ENCODE results near the gene SEMA3E.

SEMA3E gene

DNA sequence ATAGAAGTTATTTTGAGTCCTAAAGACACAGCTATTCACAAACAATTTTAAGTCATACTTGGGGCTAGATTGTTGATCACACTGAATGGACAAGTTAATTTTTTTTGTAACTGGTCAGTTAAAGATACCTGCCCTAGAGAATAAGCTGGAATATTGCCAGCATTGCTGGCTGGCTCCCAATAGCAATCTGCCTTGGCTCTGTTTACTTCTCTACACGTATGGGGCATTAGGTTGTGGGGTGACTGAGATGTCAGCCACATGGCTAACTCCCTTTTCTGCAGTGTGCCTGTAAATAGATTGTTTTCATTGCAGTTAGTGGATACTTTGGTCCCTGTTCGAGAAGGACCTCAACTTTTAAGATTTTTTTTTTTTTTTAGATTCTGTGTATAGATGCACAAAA lies 128.2 kb downstream of the SEMA3E start:
- Histone ChIP-seq H4K20me1 (ENCODE audit: low read depth, low read length) (no peaks in the 10 kb centered on the region), H3K79me2 (ENCODE audit: insufficient read depth, low read length) (no peaks in the 10 kb centered on the region), H3K9me3 (ENCODE audit: insufficient read depth, low read length) (no peaks in the 10 kb centered on the region), H3K4me3 (ENCODE audit: insufficient read depth, low read length, poor library complexity, severe bottlenecking) (no peak overlapping the region), H3K9me2 (replicated peaks; ENCODE audit: insufficient read depth, low read length) (no peaks in the 10 kb centered on the region), H3K27ac (ENCODE audit: low read depth, low read length) (no peak overlapping the region), H2AFZ (ENCODE audit: low read depth, low read length, severe bottlenecking) (no peak overlapping the region), H3K9ac (ENCODE audit: low read length) (no peak overlapping the region), H3K27me3 (ENCODE audit: low read length) (no peaks in the 10 kb centered on the region), H3K4me2 (ENCODE audit: low read depth, low read length, poor library complexity, severe bottlenecking) (no peak overlapping the region), H3F3A (ENCODE audit: insufficient read depth) (no peaks in the 10 kb centered on the region), H3K36me3 (ENCODE audit: low read length) (no peaks in the 10 kb centered on the region)
- TF ChIP-seq, protein P1, sequence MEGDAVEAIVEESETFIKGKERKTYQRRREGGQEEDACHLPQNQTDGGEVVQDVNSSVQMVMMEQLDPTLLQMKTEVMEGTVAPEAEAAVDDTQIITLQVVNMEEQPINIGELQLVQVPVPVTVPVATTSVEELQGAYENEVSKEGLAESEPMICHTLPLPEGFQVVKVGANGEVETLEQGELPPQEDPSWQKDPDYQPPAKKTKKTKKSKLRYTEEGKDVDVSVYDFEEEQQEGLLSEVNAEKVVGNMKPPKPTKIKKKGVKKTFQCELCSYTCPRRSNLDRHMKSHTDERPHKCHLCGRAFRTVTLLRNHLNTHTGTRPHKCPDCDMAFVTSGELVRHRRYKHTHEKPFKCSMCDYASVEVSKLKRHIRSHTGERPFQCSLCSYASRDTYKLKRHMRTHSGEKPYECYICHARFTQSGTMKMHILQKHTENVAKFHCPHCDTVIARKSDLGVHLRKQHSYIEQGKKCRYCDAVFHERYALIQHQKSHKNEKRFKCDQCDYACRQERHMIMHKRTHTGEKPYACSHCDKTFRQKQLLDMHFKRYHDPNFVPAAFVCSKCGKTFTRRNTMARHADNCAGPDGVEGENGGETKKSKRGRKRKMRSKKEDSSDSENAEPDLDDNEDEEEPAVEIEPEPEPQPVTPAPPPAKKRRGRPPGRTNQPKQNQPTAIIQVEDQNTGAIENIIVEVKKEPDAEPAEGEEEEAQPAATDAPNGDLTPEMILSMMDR (IDR thresholded peaks at IDR 0.05; ENCODE audit: insufficient read depth, low read length, poor library complexity, severe bottlenecking) = no peak
- TF ChIP-seq EZH2phosphoT487 (conservative IDR thresholded peaks at IDR 0.05; ENCODE audit: low read length) = no peak

DNA sequence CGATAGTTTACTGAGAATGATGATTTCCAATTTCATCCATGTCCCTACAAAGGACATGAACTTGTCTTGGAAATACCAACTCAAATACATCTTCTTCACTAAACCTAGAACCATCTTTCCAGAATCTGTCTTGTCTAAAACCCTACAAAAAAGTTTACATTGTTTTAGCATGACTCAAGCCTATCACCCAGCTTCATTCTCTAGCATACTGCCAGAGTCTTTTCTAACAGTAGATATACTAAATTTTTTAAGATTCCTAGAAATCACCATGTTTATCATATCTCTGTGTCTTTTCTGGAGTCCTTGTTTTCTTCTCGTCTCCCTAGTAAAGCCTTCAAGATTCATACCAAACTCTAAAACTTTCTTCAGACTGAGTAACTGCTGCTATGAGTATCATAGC lies 129.7 kb downstream of the SEMA3E start:
- TF ChIP-seq EZH2phosphoT487 (conservative IDR thresholded peaks at IDR 0.05; ENCODE audit: low read length) = no peak
- TF ChIP-seq, protein P1 (IDR thresholded peaks at IDR 0.05; ENCODE audit: insufficient read depth, low read length, poor library complexity, severe bottlenecking) = no peak
- Histone ChIP-seq H3K27ac (ENCODE audit: low read depth, low read length) (no peak overlapping the region), H3K9ac (ENCODE audit: low read length) (no peak overlapping the region), H3K79me2 (ENCODE audit: insufficient read depth, low read length) (no peaks in the 10 kb centered on the region), H3K27me3 (ENCODE audit: low read length) (no peaks in the 10 kb centered on the region), H3K4me3 (ENCODE audit: insufficient read depth, low read length, poor library complexity, severe bottlenecking) (no peak overlapping the region), H2AFZ (ENCODE audit: low read depth, low read length, severe bottlenecking) (no peak overlapping the region), H4K20me1 (ENCODE audit: low read depth, low read length) (no peaks in the 10 kb centered on the region), H3K4me2 (ENCODE audit: low read depth, low read length, poor library complexity, severe bottlenecking) (no peak overlapping the region), H3F3A (ENCODE audit: insufficient read depth) (no peaks in the 10 kb centered on the region), H3K9me3 (ENCODE audit: insufficient read depth, low read length) (no peaks in the 10 kb centered on the region), H3K36me3 (ENCODE audit: low read length) (no peaks in the 10 kb centered on the region), H3K9me2 (replicated peaks; ENCODE audit: insufficient read depth, low read length) (no peaks in the 10 kb centered on the region)

DNA sequence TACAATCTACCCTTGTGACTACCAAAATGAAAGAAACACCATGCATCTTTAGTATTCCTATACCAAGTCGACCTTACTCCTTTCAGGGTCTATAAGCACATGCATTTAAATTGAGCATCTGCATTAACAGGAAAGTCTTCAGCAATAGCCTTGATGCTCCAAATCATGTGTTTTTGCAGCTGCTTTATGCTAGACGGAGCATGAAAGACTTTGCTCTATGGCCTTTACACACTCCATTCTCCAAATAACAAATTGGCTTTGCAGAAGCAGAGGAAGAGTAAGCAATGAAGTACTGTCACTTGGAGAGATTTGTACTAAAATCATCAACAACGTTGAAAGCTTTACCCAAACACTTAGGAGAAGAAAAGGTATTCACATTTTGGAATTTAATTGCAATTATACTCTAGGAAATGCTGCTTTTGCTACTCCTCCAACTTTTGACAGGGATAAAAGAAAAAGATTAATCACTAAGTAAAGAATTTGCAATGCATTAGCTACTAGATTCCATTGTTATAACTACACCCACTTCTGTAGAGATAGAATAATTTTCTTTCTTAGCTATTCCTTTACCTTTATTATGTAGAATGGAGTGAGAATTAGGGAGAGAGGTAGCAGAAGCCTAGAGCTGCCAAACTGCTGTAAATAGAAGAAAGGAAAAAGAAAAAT lies 131.8 kb downstream of the SEMA3E start:
- Histone ChIP-seq H4K20me1 (ENCODE audit: low read depth, low read length) (no peaks in the 10 kb centered on the region), H3K9ac (ENCODE audit: low read length) (no peak overlapping the region), H3F3A (ENCODE audit: insufficient read depth) (no peaks in the 10 kb centered on the region), H3K79me2 (ENCODE audit: insufficient read depth, low read length) (no peaks in the 10 kb centered on the region), H3K27me3 (ENCODE audit: low read length) (no peaks in the 10 kb centered on the region), H3K9me3 (ENCODE audit: insufficient read depth, low read length) (no peaks in the 10 kb centered on the region), H3K4me2 (ENCODE audit: low read depth, low read length, poor library complexity, severe bottlenecking) (no peak overlapping the region), H3K27ac (ENCODE audit: low read depth, low read length) (no peak overlapping the region), H3K36me3 (ENCODE audit: low read length) (no peaks in the 10 kb centered on the region), H2AFZ (ENCODE audit: low read depth, low read length, severe bottlenecking) (no peak overlapping the region), H3K9me2 (replicated peaks; ENCODE audit: insufficient read depth, low read length) (no peaks in the 10 kb centered on the region), H3K4me3 (ENCODE audit: insufficient read depth, low read length, poor library complexity, severe bottlenecking) (no peak overlapping the region)
- TF ChIP-seq EZH2phosphoT487 (conservative IDR thresholded peaks at IDR 0.05; ENCODE audit: low read length) = no peak
- TF ChIP-seq, protein P1 (IDR thresholded peaks at IDR 0.05; ENCODE audit: insufficient read depth, low read length, poor library complexity, severe bottlenecking) = no peak
